B cell (primary cell): Measurements from ENCODE around the gene PLEKHH3. TPM values are rescaled to one million over a fixed set of nuclear protein-coding genes. Genes with fewer than 3 reads are reported as not detected.
A peak's percentile ranks its signal among the peaks of the same experiment; 100 is the strongest.

Source experiments
- ATAC-seq: fragments of 200-7000 bp; cut with Tn5 transposase; one replicate; pipeline ENCODE4 v1.10.0; 2021; ENCODE audit warnings: low read depth, mild to moderate bottlenecking, moderate number of reproducible peaks, moderate library complexity
- CTCF ChIA-PET: fragments of 350-600 bp; sonication (Branson Sonifier 250); formaldehyde crosslinking; loops from one replicate; lab custom pipeline; 2021; ENCODE audit warnings: antibody characterized with exemption, inconsistent platforms; lab: Charles Lee
- POLR2A ChIA-PET: fragments of 350-600 bp; sonication (Branson Sonifier 250); formaldehyde crosslinking; loops from one replicate; lab custom pipeline; 2021; ENCODE audit warnings: antibody characterized with exemption; lab: Charles Lee
- DNase-seq: peaks from one replicate; pipeline ENCODE4 v3.0.0; 2013
- H2AFZ ChIP-seq: 2 replicates; pipeline ENCODE4 v1.6.1; 2012; ENCODE audit warnings: mild to moderate bottlenecking, low read depth, low read length; ENCODE audit not compliant: insufficient read depth, poor library complexity, severe bottlenecking
- H3K27ac ChIP-seq, 2 donors: 1 replicate in 1 of 2; 2 replicates in 1 of 2; pipeline ENCODE4 v1.5.1; 2012 to 2013; ENCODE audit warnings: low read length in 2 of 2, mild to moderate bottlenecking in 2 of 2, moderate library complexity in 1 of 2
- H3K27me3 ChIP-seq, 4 experiments: fragments of 200-600 bp in 1 of 4; sonication (generic) in 1 of 4; replicated peaks in 1 of 4; 1 replicate in 2 of 4; 2 replicates in 2 of 4; pipeline versions ENCODE4 v1.6.1 to v1.7.0; 2013 to 2016; ENCODE audit warnings: low read length in 3 of 4, mild to moderate bottlenecking in 2 of 4, mixed read lengths in 1 of 4, moderate library complexity in 1 of 4; ENCODE audit not compliant: insufficient read depth in 4 of 4, control insufficient read depth in 3 of 4; ENCODE audit errors: control extremely low read depth in 1 of 4
- H3K36me3 ChIP-seq, 2 experiments: replicated peaks in 1 of 2; 1 replicate in 1 of 2; 2 replicates in 1 of 2; pipeline versions ENCODE4 v1.6.1 to v1.7.1; 2013; ENCODE audit warnings: low read length in 1 of 2; ENCODE audit not compliant: insufficient read depth in 2 of 2, control insufficient read depth in 1 of 2; ENCODE audit errors: control extremely low read depth in 1 of 2, extremely low read depth in 1 of 2
- H3K4me1 ChIP-seq, 2 donors: fragments of 200-600 bp in 1 of 2; sonication (generic) in 1 of 2; 1 replicate in 1 of 2; 2 replicates in 1 of 2; pipeline versions ENCODE4 v1.5.1 to v1.6.1; 2013 to 2017; ENCODE audit warnings: low read length in 2 of 2; ENCODE audit not compliant: control insufficient read depth in 2 of 2, insufficient read depth in 2 of 2
- H3K4me2 ChIP-seq: replicated peaks from 2 replicates; pipeline ENCODE3; 2012; ENCODE audit warnings: mild to moderate bottlenecking, low read depth, low read length; ENCODE audit not compliant: poor library complexity, severe bottlenecking
- H3K4me3 ChIP-seq, 5 experiments: fragments of 200-600 bp in 1 of 5; sonication (generic) in 1 of 5; 1 replicate in 3 of 5; 2 replicates in 2 of 5; pipeline versions ENCODE4 v1.5.1 to v1.7.0; 2011 to 2016; ENCODE audit warnings: low read length in 4 of 5, mild to moderate bottlenecking in 4 of 5, low read depth in 2 of 5, control low read depth in 1 of 5, moderate library complexity in 1 of 5; ENCODE audit not compliant: insufficient read depth in 1 of 5; ENCODE audit errors: control extremely low read depth in 1 of 5, extremely low read depth in 1 of 5
- H3K79me2 ChIP-seq: fragments of 200-600 bp; sonication (generic); one replicate; pipeline ENCODE4 v1.6.0; 2016; ENCODE audit warnings: low read length; ENCODE audit not compliant: control insufficient read depth, insufficient read depth
- H3K9ac ChIP-seq: fragments of 200-600 bp; sonication (generic); 2 replicates; pipeline ENCODE4 v1.6.1; 2017; ENCODE audit warnings: mild to moderate bottlenecking, low read length, moderate library complexity
- H3K9me3 ChIP-seq, 3 donors: one replicate each; pipeline versions ENCODE4 v1.6.1 to v1.7.1; 2013; ENCODE audit warnings: low read length in 2 of 3; ENCODE audit not compliant: control insufficient read depth in 2 of 3, insufficient read depth in 1 of 3; ENCODE audit errors: control extremely low read depth in 1 of 3
- H4K20me1 ChIP-seq: 2 replicates; pipeline ENCODE4 v1.6.0; 2012; ENCODE audit warnings: mild to moderate bottlenecking, low read length; ENCODE audit not compliant: insufficient read depth, control insufficient read depth, poor library complexity, severe bottlenecking
- H3K27ac Mint-ChIP-seq: one replicate; pipeline ENCODE4 v1.8.0; 2021; ENCODE audit warnings: mixed read lengths
- H3K27me3 Mint-ChIP-seq: one replicate; pipeline ENCODE4 v1.8.0; 2021; ENCODE audit warnings: mixed read lengths
- H3K4me1 Mint-ChIP-seq: one replicate; pipeline ENCODE4 v1.8.0; 2021; ENCODE audit warnings: mixed read lengths
- H3K4me3 Mint-ChIP-seq: one replicate; pipeline ENCODE4 v1.8.0; 2021; ENCODE audit warnings: mixed read lengths
- H3K9me3 Mint-ChIP-seq: one replicate; pipeline ENCODE4 v1.8.0; 2022; ENCODE audit warnings: mixed read lengths; ENCODE audit not compliant: insufficient read depth
- CTCF ChIP-seq: fragments of 200-600 bp; IDR thresholded peaks from one replicate; pipeline ENCODE4 v1.8.0; 2022; ENCODE audit warnings: antibody characterized with exemption, mild to moderate bottlenecking
- EZH2 ChIP-seq: IDR thresholded peaks from 2 replicates; pipeline ENCODE4 v1.6.1; 2012; ENCODE audit warnings: borderline replicate concordance, low read depth, mild to moderate bottlenecking, moderate library complexity, low read length; ENCODE audit not compliant: insufficient read depth, poor library complexity, severe bottlenecking
- WGBS: methylation state at CpG from one replicate; pipeline ENCODE4 v1.1.5; 2013; ENCODE audit warnings: missing lambda C conversion rate; ENCODE audit not compliant: insufficient coverage; 5-methylcytosine and 5-hydroxymethylcytosine counted together
- intact Hi-C: fragments of 100-400 bp; cut with micrococcal nuclease; formaldehyde crosslinking; loops from one replicate; pipeline ENCODE4 v1.10.0; 2022
- polyA plus RNA-seq: library from polyadenylated mRNA; depleted of rRNA; stranded (reverse); fragments of >200 nt; gene quantifications from 2 replicates; pipeline ENCODE4 v1.2.3, GENCODE V29; 2012
- total RNA-seq, 2 donors: library from RNA; stranded (reverse); fragments of 120-200 nt in 1 of 2; gene quantifications; 1 replicate in 1 of 2; 2 replicates in 1 of 2; pipeline versions ENCODE4 v1.2.3 to v1.2.4, GENCODE V29; 2013 to 2022

PLEKHH3 gene
- total and polyA plus RNA-seq, 2 donors (not counting 1 experiment from before 2014, with no cell fraction given): 0.44 to 0.67 TPM

GRCh38 chr17:42704837-42705494 is 28.2 kb upstream of the PLEKHH3 start:
- intact Hi-C loops: no loop called here
- Histone ChIP-seq H3K4me3 (no peak overlapping the region), H3K9me3 (no peaks in the 10 kb centered on the region), H3K36me3 (peaks cover 2 to 67% of the 10 kb centered on the region in 2 experiments), H4K20me1 (no peaks in the 10 kb centered on the region), H3K4me1 (peaks cover 33 to 70% of the 10 kb centered on the region in 2 donors), H3K4me2 (peak overlapping the region; percentile 53), H3K27me3 (no peaks in the 10 kb centered on the region), H3K9ac (peak overlapping the region; percentile 23), H3K27ac (peak overlapping the region; percentile 33 to 68), H2AFZ (no peak overlapping the region), H3K79me2 (peaks cover 5% of the 10 kb centered on the region)
- Mint-ChIP-seq H3K9me3 (no peaks in the 10 kb centered on the region), H3K4me1 (peaks cover 50% of the 10 kb centered on the region), H3K27me3 (no peaks in the 10 kb centered on the region), H3K27ac (peak overlapping the region; percentile 79), H3K4me3 (peak overlapping the region; percentile 43)
- ChIA-PET CTCF (interaction anchor here (1.3 to 1.4 kb wide), 2 partner anchors 31 to 127 kb away, joined by 3 to 6 read pairs; partner anchors contain the start of gene PSMC3IP), POLR2A (no interaction called here)
- WGBS: 50% methylated on average over 4 of the region's 8 CpGs
- DNase-seq: peak; percentile 76
- TF ChIP-seq CTCF (no peak), EZH2 (no peak)
- peak; percentile 64 for ATAC-seq

DNA sequence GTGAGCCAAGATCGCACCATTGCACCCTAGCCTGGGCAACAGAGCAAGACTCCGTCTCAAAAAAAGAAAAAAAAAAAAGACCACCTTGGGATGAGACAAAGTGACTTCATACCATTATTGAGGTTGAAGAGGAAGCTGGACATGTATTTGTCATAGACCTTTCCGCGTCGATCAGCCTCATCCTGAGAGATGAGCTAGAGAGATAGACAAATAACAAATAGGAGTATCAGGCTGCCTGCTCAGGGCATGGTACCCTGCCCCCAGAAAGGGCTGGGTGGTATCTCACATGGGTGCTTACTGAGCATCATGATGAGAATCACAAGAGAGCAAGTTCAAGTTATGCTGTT is 27.7 kb upstream of the PLEKHH3 start:
- no peaks in the 10 kb centered on the region for H3K27me3 ChIP-seq
- no peak for DNase-seq
- peak overlapping the region; percentile 79 for H3K27ac Mint-ChIP-seq
- H3K27me3 Mint-ChIP-seq: no peaks in the 10 kb centered on the region
- ChIA-PET POLR2A (no interaction called here), CTCF (interaction anchor here (1.3 to 1.4 kb wide), 2 partner anchors 31 to 126 kb away, joined by 3 to 6 read pairs; partner anchors contain the start of gene PSMC3IP)
- H2AFZ ChIP-seq: no peak overlapping the region
- 32% methylated on average over 3 of the region's 5 CpGs for WGBS
- no peaks in the 10 kb centered on the region for H4K20me1 ChIP-seq
- peaks cover 50% of the 10 kb centered on the region for H3K4me1 Mint-ChIP-seq
- H3K4me2 ChIP-seq: peak overlapping the region; percentile 15
- no peak overlapping the region for H3K4me3 ChIP-seq
- TF ChIP-seq EZH2 (no peak), CTCF (no peak)
- peaks cover 5% of the 10 kb centered on the region for H3K79me2 ChIP-seq
- peaks cover 33 to 70% of the 10 kb centered on the region in 2 donors for H3K4me1 ChIP-seq
- H3K27ac ChIP-seq: peak overlapping the region; percentile 34 to 68
- peak overlapping the region; percentile 23 for H3K9ac ChIP-seq
- H3K36me3 ChIP-seq: peaks cover 2 to 63% of the 10 kb centered on the region in 2 experiments
- peak overlapping the region; percentile 43 for H3K4me3 Mint-ChIP-seq
- H3K9me3 ChIP-seq: no peaks in the 10 kb centered on the region
- no peaks in the 10 kb centered on the region for H3K9me3 Mint-ChIP-seq
- intact Hi-C loops: no loop called here
- ATAC-seq: no peak
